DOHH2 (cell line): Measurements from ENCODE around the gene NR4A3.

Experiments
- EZH2phosphoT487 ChIP-seq: fragments of 200-600 bp; sonication (generic); IDR thresholded peaks from 2 replicates; pipeline ENCODE4 v1.6.1; 2017; ENCODE audit warnings: borderline replicate concordance, mild to moderate bottlenecking, antibody characterized with exemption, low read length, moderate library complexity, mixed read lengths
- TF ChIP-seq, protein P1 (sequence below): fragments of 200-600 bp; sonication (generic); IDR thresholded peaks from one replicate; pipeline ENCODE4 v1.5.1; 2014; ENCODE audit warnings: antibody characterized with exemption, mild to moderate bottlenecking, low read depth, low read length; ENCODE audit not compliant: poor library complexity, severe bottlenecking

DNA sequence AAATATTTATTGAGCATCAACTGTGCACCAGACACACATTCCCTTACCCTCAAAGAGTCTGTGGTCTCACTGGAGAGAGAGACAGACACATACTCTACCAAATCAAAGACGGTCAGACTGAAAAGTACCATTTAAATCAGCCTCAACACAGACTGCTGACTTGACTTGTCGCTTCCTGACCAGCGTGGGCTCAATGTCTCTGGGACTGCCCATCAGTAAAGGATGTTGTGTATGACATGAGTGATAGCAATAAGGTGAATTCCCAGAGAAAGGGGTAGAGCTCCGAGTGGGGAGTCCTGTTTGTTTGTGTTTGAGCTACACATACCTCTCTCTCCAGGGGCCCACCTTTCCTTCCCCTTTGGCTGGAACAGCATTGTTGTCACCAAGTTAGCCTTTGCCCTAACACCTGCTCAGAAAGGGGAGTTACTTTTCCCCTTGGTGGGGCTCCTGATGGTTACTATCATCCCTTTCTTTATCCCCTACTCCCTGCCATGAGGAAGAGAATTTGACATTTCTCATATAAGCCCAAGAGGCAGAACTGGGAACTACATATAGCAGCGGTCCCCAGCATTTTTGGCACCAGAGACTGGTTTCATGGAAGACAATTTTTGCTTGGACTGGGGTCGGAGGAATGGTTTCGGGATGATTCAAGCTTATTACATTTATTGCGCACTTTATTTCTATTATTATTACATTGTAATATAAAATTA lies 33.9 kb downstream of the NR4A3 start:
- TF ChIP-seq, protein P1, sequence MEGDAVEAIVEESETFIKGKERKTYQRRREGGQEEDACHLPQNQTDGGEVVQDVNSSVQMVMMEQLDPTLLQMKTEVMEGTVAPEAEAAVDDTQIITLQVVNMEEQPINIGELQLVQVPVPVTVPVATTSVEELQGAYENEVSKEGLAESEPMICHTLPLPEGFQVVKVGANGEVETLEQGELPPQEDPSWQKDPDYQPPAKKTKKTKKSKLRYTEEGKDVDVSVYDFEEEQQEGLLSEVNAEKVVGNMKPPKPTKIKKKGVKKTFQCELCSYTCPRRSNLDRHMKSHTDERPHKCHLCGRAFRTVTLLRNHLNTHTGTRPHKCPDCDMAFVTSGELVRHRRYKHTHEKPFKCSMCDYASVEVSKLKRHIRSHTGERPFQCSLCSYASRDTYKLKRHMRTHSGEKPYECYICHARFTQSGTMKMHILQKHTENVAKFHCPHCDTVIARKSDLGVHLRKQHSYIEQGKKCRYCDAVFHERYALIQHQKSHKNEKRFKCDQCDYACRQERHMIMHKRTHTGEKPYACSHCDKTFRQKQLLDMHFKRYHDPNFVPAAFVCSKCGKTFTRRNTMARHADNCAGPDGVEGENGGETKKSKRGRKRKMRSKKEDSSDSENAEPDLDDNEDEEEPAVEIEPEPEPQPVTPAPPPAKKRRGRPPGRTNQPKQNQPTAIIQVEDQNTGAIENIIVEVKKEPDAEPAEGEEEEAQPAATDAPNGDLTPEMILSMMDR, result peak; percentile 18
- no peak for TF ChIP-seq EZH2phosphoT487
